HL-60 (cell line): ENCODE measurements around the gene RUFY4.

ENCODE experiments used
- REST ChIP-seq: IDR thresholded peaks from 2 replicates; pipeline ENCODE4 v1.6.1; 2012; ENCODE audit warnings: low read depth; ENCODE audit not compliant: insufficient replicate concordance
- TF ChIP-seq, protein P1 (sequence below): IDR thresholded peaks from one replicate; pipeline ENCODE4 v1.5.1; 2011; ENCODE audit warnings: low read length, control low read depth, inconsistent platforms; ENCODE audit not compliant: insufficient read depth

- TF ChIP-seq, protein P1, sequence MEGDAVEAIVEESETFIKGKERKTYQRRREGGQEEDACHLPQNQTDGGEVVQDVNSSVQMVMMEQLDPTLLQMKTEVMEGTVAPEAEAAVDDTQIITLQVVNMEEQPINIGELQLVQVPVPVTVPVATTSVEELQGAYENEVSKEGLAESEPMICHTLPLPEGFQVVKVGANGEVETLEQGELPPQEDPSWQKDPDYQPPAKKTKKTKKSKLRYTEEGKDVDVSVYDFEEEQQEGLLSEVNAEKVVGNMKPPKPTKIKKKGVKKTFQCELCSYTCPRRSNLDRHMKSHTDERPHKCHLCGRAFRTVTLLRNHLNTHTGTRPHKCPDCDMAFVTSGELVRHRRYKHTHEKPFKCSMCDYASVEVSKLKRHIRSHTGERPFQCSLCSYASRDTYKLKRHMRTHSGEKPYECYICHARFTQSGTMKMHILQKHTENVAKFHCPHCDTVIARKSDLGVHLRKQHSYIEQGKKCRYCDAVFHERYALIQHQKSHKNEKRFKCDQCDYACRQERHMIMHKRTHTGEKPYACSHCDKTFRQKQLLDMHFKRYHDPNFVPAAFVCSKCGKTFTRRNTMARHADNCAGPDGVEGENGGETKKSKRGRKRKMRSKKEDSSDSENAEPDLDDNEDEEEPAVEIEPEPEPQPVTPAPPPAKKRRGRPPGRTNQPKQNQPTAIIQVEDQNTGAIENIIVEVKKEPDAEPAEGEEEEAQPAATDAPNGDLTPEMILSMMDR: no peak
- no peak for TF ChIP-seq REST
Measured at GRCh38 chr2:218065239-218066006, 3.6 kb upstream of the RUFY4 start.
